Measurements from ENCODE around the gene CAMK2B.

GRCh38 chr7:44288381-44288685 is 37.1 kb downstream of the CAMK2B start:
- TF ChIP-seq, protein P1, sequence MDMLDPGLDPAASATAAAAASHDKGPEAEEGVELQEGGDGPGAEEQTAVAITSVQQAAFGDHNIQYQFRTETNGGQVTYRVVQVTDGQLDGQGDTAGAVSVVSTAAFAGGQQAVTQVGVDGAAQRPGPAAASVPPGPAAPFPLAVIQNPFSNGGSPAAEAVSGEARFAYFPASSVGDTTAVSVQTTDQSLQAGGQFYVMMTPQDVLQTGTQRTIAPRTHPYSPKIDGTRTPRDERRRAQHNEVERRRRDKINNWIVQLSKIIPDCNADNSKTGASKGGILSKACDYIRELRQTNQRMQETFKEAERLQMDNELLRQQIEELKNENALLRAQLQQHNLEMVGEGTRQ (IDR thresholded peaks at IDR 0.05): no peak
- TF ChIP-seq CTCF (IDR thresholded peaks at IDR 0.05) (no peak), EP300 (IDR thresholded peaks at IDR 0.05) (no peak), POLR2A (IDR thresholded peaks at IDR 0.05; ENCODE audit: low read length) (no peak), POLR2AphosphoS2 (conservative IDR thresholded peaks at IDR 0.05; ENCODE audit: low read length) (no peak), NR3C1 (IDR thresholded peaks at IDR 0.05) (no peak), GATA3 (IDR thresholded peaks at IDR 0.05; ENCODE audit: borderline replicate concordance) (no peak), REST (IDR thresholded peaks at IDR 0.05) (no peak), RAD21 (conservative IDR thresholded peaks at IDR 0.05 in 1 of 2, IDR thresholded peaks at IDR 0.05 in 1 of 2) (no peak), MAZ (IDR thresholded peaks at IDR 0.05; ENCODE audit: borderline replicate concordance, low read depth, low read length) (no peak), CBX2 (IDR thresholded peaks at IDR 0.05; ENCODE audit: borderline replicate concordance, low read depth) (no peak), SMC3 (IDR thresholded peaks at IDR 0.05) (no peak)
- TF ChIP-seq, protein P2, sequence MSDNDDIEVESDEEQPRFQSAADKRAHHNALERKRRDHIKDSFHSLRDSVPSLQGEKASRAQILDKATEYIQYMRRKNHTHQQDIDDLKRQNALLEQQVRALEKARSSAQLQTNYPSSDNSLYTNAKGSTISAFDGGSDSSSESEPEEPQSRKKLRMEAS (IDR thresholded peaks at IDR 0.05): no peak
